HEK293 (cell line): ENCODE results near the gene SCG3.

Experiments used
- HOXA7 ChIP-seq: sonication (generic); formaldehyde crosslinking; IDR thresholded peaks from 2 replicates; pipeline ENCODE4 v1.8.1; 2022; ENCODE audit warnings: missing genetic modification reagents, borderline replicate concordance
- MEIS1 ChIP-seq: sonication (generic); formaldehyde crosslinking; IDR thresholded peaks from 2 replicates; pipeline ENCODE4 v1.8.1; 2022; ENCODE audit warnings: missing genetic modification reagents, mild to moderate bottlenecking, borderline replicate concordance
- PRDM10 ChIP-seq: fragments of 450-650 bp; formaldehyde crosslinking; IDR thresholded peaks from 2 replicates; pipeline ENCODE4 v1.5.1; 2016; ENCODE audit warnings: missing biosample characterization, missing genetic modification characterization
- ZNF133 ChIP-seq: fragments of 450-650 bp; formaldehyde crosslinking; IDR thresholded peaks from 2 replicates; pipeline ENCODE4 v1.5.1; 2016; ENCODE audit warnings: missing biosample characterization, missing genetic modification characterization
- ZNF639 ChIP-seq: fragments of 450-650 bp; formaldehyde crosslinking; IDR thresholded peaks from 2 replicates; pipeline ENCODE4 v1.5.1; 2016; ENCODE audit warnings: missing biosample characterization, missing genetic modification characterization

- TF ChIP-seq MEIS1 (CRISPR knock-in tag): no peak
- TF ChIP-seq HOXA7 (CRISPR knock-in tag): no peak
- TF ChIP-seq PRDM10 (tag by site-specific recombination): no peak
- no peak for TF ChIP-seq ZNF133 (tag by site-specific recombination)
- TF ChIP-seq ZNF639 (tag by site-specific recombination): no peak
Measured at GRCh38 chr15:51677452-51677851, 3.9 kb upstream of the SCG3 start.
